ENCODE measurements around the gene CPNE1.

DNA sequence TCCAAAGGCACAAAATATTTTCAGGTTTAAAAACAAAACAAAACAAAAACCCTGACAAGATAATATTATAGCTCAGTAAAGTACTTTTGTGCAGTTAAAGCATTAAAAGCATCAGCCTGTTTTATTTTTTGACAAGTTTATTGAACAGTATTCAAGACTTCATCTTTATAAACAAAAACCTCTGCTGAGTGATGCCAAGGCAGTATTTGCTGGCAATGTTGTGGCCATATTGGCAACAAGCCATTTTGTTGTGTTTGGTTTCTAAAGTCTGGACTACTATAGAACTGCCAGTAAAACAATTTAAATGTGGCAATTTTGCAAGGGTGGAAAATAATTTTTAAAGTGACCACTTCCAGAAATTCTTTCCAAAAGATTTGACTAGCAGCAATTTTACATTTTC is 15.9 kb downstream of the CPNE1 start:
- no peak for TF ChIP-seq POLR2A (IDR thresholded peaks at IDR 0.05)
- TF ChIP-seq, protein P1, sequence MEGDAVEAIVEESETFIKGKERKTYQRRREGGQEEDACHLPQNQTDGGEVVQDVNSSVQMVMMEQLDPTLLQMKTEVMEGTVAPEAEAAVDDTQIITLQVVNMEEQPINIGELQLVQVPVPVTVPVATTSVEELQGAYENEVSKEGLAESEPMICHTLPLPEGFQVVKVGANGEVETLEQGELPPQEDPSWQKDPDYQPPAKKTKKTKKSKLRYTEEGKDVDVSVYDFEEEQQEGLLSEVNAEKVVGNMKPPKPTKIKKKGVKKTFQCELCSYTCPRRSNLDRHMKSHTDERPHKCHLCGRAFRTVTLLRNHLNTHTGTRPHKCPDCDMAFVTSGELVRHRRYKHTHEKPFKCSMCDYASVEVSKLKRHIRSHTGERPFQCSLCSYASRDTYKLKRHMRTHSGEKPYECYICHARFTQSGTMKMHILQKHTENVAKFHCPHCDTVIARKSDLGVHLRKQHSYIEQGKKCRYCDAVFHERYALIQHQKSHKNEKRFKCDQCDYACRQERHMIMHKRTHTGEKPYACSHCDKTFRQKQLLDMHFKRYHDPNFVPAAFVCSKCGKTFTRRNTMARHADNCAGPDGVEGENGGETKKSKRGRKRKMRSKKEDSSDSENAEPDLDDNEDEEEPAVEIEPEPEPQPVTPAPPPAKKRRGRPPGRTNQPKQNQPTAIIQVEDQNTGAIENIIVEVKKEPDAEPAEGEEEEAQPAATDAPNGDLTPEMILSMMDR (IDR thresholded peaks at IDR 0.05), result no peak
